Progenitor cell of endocrine pancreas (in vitro differentiated cells): ENCODE results near the gene PTPN2. TPM values are rescaled to one million over a fixed set of nuclear protein-coding genes. Genes with fewer than 3 reads are reported as not detected.
"Not testable (repeated sequence)": the region's sequence is repeated elsewhere in the genome, so short reads cannot be mapped to it uniquely, and the experiment has no call there.

Source experiments
- DNase-seq: peaks from one replicate; pipeline ENCODE4 v3.0.0; 2021; ENCODE audit warnings: low spot score; ENCODE audit not compliant: unreplicated experiment
- H3K27ac Mint-ChIP-seq: 2 replicates; pipeline ENCODE4 v1.8.0; 2021; ENCODE audit warnings: mild to moderate bottlenecking, moderate library complexity, mixed read lengths
- H3K27me3 Mint-ChIP-seq: 2 replicates; pipeline ENCODE4 v1.8.0; 2021; ENCODE audit warnings: mixed read lengths
- H3K36me3 Mint-ChIP-seq: 2 replicates; pipeline ENCODE4 v1.8.0; 2022; ENCODE audit warnings: mixed read lengths; ENCODE audit not compliant: insufficient read depth
- H3K4me1 Mint-ChIP-seq: 2 replicates; pipeline ENCODE4 v1.8.0; 2021; ENCODE audit warnings: low read depth, mixed read lengths
- H3K4me3 Mint-ChIP-seq: 2 replicates; pipeline ENCODE4 v1.8.0; 2021; ENCODE audit warnings: low read depth, mild to moderate bottlenecking, moderate library complexity, mixed read lengths
- H3K9me3 Mint-ChIP-seq: 2 replicates; pipeline ENCODE4 v1.8.0; 2021; ENCODE audit warnings: low read depth, mixed read lengths
- CTCF ChIP-seq: fragments of 200-600 bp; sonication (generic); IDR thresholded peaks from one replicate; pipeline ENCODE4 v1.5.0; 2021; ENCODE audit warnings: antibody characterized with exemption, mild to moderate bottlenecking; ENCODE audit not compliant: unreplicated experiment
- total RNA-seq: library from RNA; stranded (reverse); gene quantifications from 2 replicates; pipeline ENCODE4 v1.2.1, GENCODE V29; 2021

PTPN2 gene
- total RNA-seq, 1 donor from 2014 or later, result 45.1 TPM

GRCh38 chr18:12883372-12883683 lies 709 bp downstream of the PTPN2 start:
- DNase-seq, result no peak
- Mint-ChIP-seq H3K27me3 (no peaks in the 10 kb centered on the region), H3K4me1 (peaks cover 14% of the 10 kb centered on the region), H3K36me3 (no peaks in the 10 kb centered on the region), H3K9me3 (no peaks in the 10 kb centered on the region), H3K4me3 (peak overlapping the region; percentile 89), H3K27ac (peak overlapping the region; percentile 91)
- no peak for TF ChIP-seq CTCF

- DNase-seq, result no peak
- peak overlapping the region; percentile 91 for H3K27ac Mint-ChIP-seq
- no peaks in the 10 kb centered on the region for H3K27me3 Mint-ChIP-seq
- peak overlapping the region; percentile 89 for H3K4me3 Mint-ChIP-seq
- TF ChIP-seq CTCF, result no peak
- H3K4me1 Mint-ChIP-seq, result peaks cover 14% of the 10 kb centered on the region
- no peaks in the 10 kb centered on the region for H3K9me3 Mint-ChIP-seq
- H3K36me3 Mint-ChIP-seq, result no peaks in the 10 kb centered on the region
Measured at GRCh38 chr18:12882453-12883371, 1.3 kb downstream of the PTPN2 start.

GRCh38 chr18:12880541-12880910 lies 3.5 kb downstream of the PTPN2 start:
- H3K9me3 Mint-ChIP-seq, result no peaks in the 10 kb centered on the region
- TF ChIP-seq CTCF, result no peak
- peaks cover 16% of the 10 kb centered on the region for H3K4me1 Mint-ChIP-seq
- DNase-seq, result no peak
- peak overlapping the region; percentile 1 for H3K27ac Mint-ChIP-seq
- H3K4me3 Mint-ChIP-seq, result no peak overlapping the region
- peaks cover 3% of the 10 kb centered on the region for H3K36me3 Mint-ChIP-seq
- H3K27me3 Mint-ChIP-seq, result no peaks in the 10 kb centered on the region

GRCh38 chr18:12879840-12880540 lies 4.0 kb downstream of the PTPN2 start:
- Mint-ChIP-seq H3K4me3 (no peak overlapping the region), H3K9me3 (no peaks in the 10 kb centered on the region), H3K27me3 (no peaks in the 10 kb centered on the region), H3K36me3 (peaks cover 4% of the 10 kb centered on the region), H3K4me1 (peaks cover 17% of the 10 kb centered on the region), H3K27ac (peak overlapping the region; percentile 1)
- no peak for TF ChIP-seq CTCF
- DNase-seq, result no peak

- not testable (repeated sequence) for H3K27ac Mint-ChIP-seq, H3K9me3 Mint-ChIP-seq, H3K4me3 Mint-ChIP-seq, H3K4me1 Mint-ChIP-seq, H3K27me3 Mint-ChIP-seq, DNase-seq
- peaks cover 11% of the 10 kb centered on the region for H3K36me3 Mint-ChIP-seq
Measured at GRCh38 chr18:12874992-12875391, 9.0 kb downstream of the PTPN2 start.

GRCh38 chr18:12873961-12874567 lies 10.0 kb downstream of the PTPN2 start:
- H3K27ac Mint-ChIP-seq, H3K27me3 Mint-ChIP-seq, H3K9me3 Mint-ChIP-seq, H3K4me1 Mint-ChIP-seq, H3K4me3 Mint-ChIP-seq, DNase-seq: not testable (repeated sequence)
- peaks cover 11% of the 10 kb centered on the region for H3K36me3 Mint-ChIP-seq
